B cell (primary cell): ENCODE measurements around the gene CYTIP.

ENCODE experiments used
- CTCF ChIP-seq: fragments of 200-600 bp; IDR thresholded peaks from one replicate; pipeline ENCODE4 v1.8.0; 2022; ENCODE audit warnings: antibody characterized with exemption, mild to moderate bottlenecking
- EZH2 ChIP-seq: IDR thresholded peaks from 2 replicates; pipeline ENCODE4 v1.6.1; 2012; ENCODE audit warnings: borderline replicate concordance, low read depth, mild to moderate bottlenecking, moderate library complexity, low read length; ENCODE audit not compliant: insufficient read depth, poor library complexity, severe bottlenecking

DNA sequence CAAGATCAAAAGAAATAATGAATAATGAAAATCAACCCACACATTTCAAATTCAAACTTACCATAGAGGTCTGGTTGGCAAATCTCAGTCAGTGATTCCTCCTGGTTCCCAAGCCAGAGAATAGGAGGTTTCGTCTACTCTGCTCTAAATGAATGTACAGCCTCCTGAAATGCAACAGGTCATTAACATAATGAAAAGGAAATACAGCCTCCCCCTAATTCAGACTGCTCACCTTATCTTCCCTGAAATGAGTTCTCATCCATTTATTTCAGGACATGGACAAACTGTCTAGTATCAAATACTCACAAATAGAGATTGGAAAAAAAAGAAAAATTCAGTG lies 43.4 kb upstream of the CYTIP start:
- TF ChIP-seq CTCF, result no peak
- TF ChIP-seq EZH2, result no peak
